ENCODE data around the gene SYNGR1. TPM values are rescaled to one million over a fixed set of nuclear protein-coding genes. Genes with fewer than 3 reads are reported as not detected.

Gene SYNGR1
- total RNA-seq, 1 donor, result 3.6 TPM

- TF ChIP-seq, protein P1, sequence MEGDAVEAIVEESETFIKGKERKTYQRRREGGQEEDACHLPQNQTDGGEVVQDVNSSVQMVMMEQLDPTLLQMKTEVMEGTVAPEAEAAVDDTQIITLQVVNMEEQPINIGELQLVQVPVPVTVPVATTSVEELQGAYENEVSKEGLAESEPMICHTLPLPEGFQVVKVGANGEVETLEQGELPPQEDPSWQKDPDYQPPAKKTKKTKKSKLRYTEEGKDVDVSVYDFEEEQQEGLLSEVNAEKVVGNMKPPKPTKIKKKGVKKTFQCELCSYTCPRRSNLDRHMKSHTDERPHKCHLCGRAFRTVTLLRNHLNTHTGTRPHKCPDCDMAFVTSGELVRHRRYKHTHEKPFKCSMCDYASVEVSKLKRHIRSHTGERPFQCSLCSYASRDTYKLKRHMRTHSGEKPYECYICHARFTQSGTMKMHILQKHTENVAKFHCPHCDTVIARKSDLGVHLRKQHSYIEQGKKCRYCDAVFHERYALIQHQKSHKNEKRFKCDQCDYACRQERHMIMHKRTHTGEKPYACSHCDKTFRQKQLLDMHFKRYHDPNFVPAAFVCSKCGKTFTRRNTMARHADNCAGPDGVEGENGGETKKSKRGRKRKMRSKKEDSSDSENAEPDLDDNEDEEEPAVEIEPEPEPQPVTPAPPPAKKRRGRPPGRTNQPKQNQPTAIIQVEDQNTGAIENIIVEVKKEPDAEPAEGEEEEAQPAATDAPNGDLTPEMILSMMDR (IDR thresholded peaks at IDR 0.05; ENCODE audit: extremely low read depth, low read depth, low read length), result no peak
- Histone ChIP-seq H3K27ac (ENCODE audit: low read depth, low read length) (peak overlapping the region; percentile 86), H2AFZ (ENCODE audit: low read length) (no peak overlapping the region), H3K36me3 (ENCODE audit: insufficient read depth, low read length) (peaks cover 21% of the 10 kb centered on the region), H3K4me3 (ENCODE audit: insufficient read depth, low read length) (no peak overlapping the region), H4K20me1 (ENCODE audit: insufficient read depth, low read length) (no peaks in the 10 kb centered on the region), H3K9me3 (ENCODE audit: low read depth, low read length) (no peaks in the 10 kb centered on the region), H3K79me2 (ENCODE audit: insufficient read depth, low read length) (no peaks in the 10 kb centered on the region), H3K4me2 (ENCODE audit: insufficient read depth, low read length) (no peak overlapping the region), H3K27me3 (ENCODE audit: insufficient read depth, low read length) (no peaks in the 10 kb centered on the region), H3K4me1 (ENCODE audit: insufficient read depth, low read length) (peaks cover 15% of the 10 kb centered on the region)
- no peak for DNase-seq (ENCODE audit: insufficient read length, low spot score, missing footprints)
Measured at GRCh38 chr22:39432361-39432811, 82.6 kb downstream of the SYNGR1 start.

DNA sequence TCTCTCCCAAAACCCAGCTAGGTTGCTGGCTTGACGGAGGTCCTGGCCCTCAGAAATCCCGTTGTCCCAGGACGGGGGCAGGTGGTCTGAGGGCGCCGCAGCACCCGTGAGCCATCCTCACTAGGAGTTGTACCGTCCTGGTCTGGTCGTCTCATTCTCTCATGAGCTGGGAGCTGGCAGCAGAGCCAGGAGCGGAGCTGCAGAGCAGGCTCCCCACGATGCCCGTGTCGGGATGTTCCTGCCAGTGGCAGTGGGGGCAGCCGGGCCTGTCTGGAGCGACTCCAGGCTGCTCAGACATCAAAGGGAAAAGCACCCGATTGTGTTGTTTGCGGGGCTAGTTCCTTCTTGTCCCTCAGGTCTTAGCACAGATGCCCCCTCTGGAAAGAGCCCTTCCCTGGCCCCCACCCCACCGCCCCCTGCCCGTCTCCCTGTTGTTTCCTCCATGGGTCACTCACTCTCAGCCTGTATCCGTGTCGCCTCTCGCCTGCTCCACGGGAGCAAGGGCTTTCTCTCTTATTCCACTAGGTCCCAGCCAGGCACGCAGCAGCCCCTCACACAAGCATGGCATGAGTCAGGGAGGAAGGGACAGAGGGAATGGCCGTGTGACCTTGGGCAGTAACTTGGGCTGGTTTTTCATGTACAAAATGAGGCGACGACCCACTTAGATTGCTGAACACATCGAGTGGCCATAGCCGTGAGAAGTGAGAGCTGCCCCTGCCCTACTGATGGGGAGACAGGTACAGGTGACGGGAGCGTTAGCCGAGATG, 83.9 kb downstream of the SYNGR1 start:
- no peaks in the 10 kb centered on the region for H4K20me1 ChIP-seq (ENCODE audit: insufficient read depth, low read length)
- H3K4me2 ChIP-seq (ENCODE audit: insufficient read depth, low read length), result no peak overlapping the region
- peak; percentile 44 for DNase-seq (ENCODE audit: insufficient read length, low spot score, missing footprints)
- H3K79me2 ChIP-seq (ENCODE audit: insufficient read depth, low read length), result no peaks in the 10 kb centered on the region
- no peaks in the 10 kb centered on the region for H3K9me3 ChIP-seq (ENCODE audit: low read depth, low read length)
- H3K4me3 ChIP-seq (ENCODE audit: insufficient read depth, low read length), result no peak overlapping the region
- TF ChIP-seq, protein P1 (IDR thresholded peaks at IDR 0.05; ENCODE audit: extremely low read depth, low read depth, low read length), result no peak
- no peak overlapping the region for H2AFZ ChIP-seq (ENCODE audit: low read length)
- H3K27me3 ChIP-seq (ENCODE audit: insufficient read depth, low read length), result no peaks in the 10 kb centered on the region
- H3K36me3 ChIP-seq (ENCODE audit: insufficient read depth, low read length), result peaks cover 17% of the 10 kb centered on the region
- H3K27ac ChIP-seq (ENCODE audit: low read depth, low read length), result no peak overlapping the region
- peaks cover 19% of the 10 kb centered on the region for H3K4me1 ChIP-seq (ENCODE audit: insufficient read depth, low read length)

DNA sequence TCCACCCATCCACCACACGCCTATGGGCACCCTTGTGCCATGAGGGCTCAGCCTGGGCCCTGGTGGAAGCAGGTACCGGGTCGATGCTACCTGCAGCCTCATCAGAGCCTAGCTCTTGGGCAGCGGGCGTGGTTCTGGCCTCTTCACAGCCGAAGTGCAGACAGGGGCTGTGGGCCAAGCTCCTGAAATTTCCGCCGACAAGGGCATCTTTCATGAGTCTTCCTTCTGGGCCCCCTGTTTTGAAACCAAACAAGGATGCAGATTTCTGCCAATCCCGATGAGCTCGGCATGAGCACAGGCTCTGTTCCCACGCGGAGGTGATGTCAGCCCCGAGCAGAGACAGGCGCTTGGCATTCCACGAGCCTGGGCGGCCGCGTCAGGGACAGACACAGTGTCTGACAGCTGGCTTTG, 84.5 kb downstream of the SYNGR1 start:
- Histone ChIP-seq H3K79me2 (ENCODE audit: insufficient read depth, low read length) (no peaks in the 10 kb centered on the region), H3K9me3 (ENCODE audit: low read depth, low read length) (no peaks in the 10 kb centered on the region), H3K4me2 (ENCODE audit: insufficient read depth, low read length) (no peak overlapping the region), H3K27ac (ENCODE audit: low read depth, low read length) (no peak overlapping the region), H3K36me3 (ENCODE audit: insufficient read depth, low read length) (peaks cover 17% of the 10 kb centered on the region), H4K20me1 (ENCODE audit: insufficient read depth, low read length) (no peaks in the 10 kb centered on the region), H3K4me1 (ENCODE audit: insufficient read depth, low read length) (peaks cover 19% of the 10 kb centered on the region), H3K4me3 (ENCODE audit: insufficient read depth, low read length) (no peak overlapping the region), H2AFZ (ENCODE audit: low read length) (no peak overlapping the region), H3K27me3 (ENCODE audit: insufficient read depth, low read length) (no peaks in the 10 kb centered on the region)
- TF ChIP-seq, protein P1 (IDR thresholded peaks at IDR 0.05; ENCODE audit: extremely low read depth, low read depth, low read length), result no peak
- no peak for DNase-seq (ENCODE audit: insufficient read length, low spot score, missing footprints)

DNA sequence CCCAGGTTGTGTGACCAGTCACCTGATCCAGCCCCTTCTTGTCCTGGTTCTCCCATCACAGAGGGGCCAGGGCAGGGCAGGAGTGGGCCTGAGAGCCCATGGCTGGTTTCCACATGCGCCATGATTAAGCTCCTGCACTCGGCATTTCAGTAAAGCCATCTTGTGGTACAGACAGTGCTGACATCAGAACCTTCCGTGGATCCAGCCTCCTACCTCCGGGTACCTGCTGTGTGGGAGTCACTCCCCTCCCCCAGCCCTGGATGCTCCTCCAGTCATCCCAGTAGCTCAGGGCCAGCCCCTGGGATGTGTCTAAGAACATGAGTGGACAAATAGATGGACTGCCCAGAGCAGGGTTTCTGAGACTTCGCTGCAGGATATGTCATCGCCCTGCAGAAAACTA, 84.9 kb downstream of the SYNGR1 start:
- Histone ChIP-seq H3K4me2 (ENCODE audit: insufficient read depth, low read length) (no peak overlapping the region), H3K36me3 (ENCODE audit: insufficient read depth, low read length) (peaks cover 17% of the 10 kb centered on the region), H3K4me1 (ENCODE audit: insufficient read depth, low read length) (peaks cover 19% of the 10 kb centered on the region), H3K9me3 (ENCODE audit: low read depth, low read length) (no peaks in the 10 kb centered on the region), H3K27me3 (ENCODE audit: insufficient read depth, low read length) (no peaks in the 10 kb centered on the region), H3K27ac (ENCODE audit: low read depth, low read length) (no peak overlapping the region), H3K4me3 (ENCODE audit: insufficient read depth, low read length) (no peak overlapping the region), H4K20me1 (ENCODE audit: insufficient read depth, low read length) (no peaks in the 10 kb centered on the region), H2AFZ (ENCODE audit: low read length) (no peak overlapping the region), H3K79me2 (ENCODE audit: insufficient read depth, low read length) (no peaks in the 10 kb centered on the region)
- DNase-seq (ENCODE audit: insufficient read length, low spot score, missing footprints), result peak; percentile 38
- TF ChIP-seq, protein P1 (IDR thresholded peaks at IDR 0.05; ENCODE audit: extremely low read depth, low read depth, low read length), result no peak
